ENCODE measurements around the gene HEXIM1.
"Not testable (repeated sequence)": the region's sequence is repeated elsewhere in the genome, so short reads cannot be mapped to it uniquely, and the experiment has no call there.

HEXIM1 gene

GRCh38 chr17:45120558-45120957 lies 27.7 kb upstream of the HEXIM1 start:
- H3K27ac ChIP-seq, result no peak overlapping the region
- TF ChIP-seq, protein P1, sequence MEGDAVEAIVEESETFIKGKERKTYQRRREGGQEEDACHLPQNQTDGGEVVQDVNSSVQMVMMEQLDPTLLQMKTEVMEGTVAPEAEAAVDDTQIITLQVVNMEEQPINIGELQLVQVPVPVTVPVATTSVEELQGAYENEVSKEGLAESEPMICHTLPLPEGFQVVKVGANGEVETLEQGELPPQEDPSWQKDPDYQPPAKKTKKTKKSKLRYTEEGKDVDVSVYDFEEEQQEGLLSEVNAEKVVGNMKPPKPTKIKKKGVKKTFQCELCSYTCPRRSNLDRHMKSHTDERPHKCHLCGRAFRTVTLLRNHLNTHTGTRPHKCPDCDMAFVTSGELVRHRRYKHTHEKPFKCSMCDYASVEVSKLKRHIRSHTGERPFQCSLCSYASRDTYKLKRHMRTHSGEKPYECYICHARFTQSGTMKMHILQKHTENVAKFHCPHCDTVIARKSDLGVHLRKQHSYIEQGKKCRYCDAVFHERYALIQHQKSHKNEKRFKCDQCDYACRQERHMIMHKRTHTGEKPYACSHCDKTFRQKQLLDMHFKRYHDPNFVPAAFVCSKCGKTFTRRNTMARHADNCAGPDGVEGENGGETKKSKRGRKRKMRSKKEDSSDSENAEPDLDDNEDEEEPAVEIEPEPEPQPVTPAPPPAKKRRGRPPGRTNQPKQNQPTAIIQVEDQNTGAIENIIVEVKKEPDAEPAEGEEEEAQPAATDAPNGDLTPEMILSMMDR (conservative IDR thresholded peaks at IDR 0.05), result no peak

GRCh38 chr17:45121055-45121454 lies 27.2 kb upstream of the HEXIM1 start:
- TF ChIP-seq, protein P1 (conservative IDR thresholded peaks at IDR 0.05), result no peak

GRCh38 chr17:45123076-45123770 lies 25.1 kb upstream of the HEXIM1 start:
- TF ChIP-seq, protein P1 (conservative IDR thresholded peaks at IDR 0.05), result no peak
- H3K27ac ChIP-seq, result no peak overlapping the region

More at GRCh38 chr17:45121055-45121454, 27.2 kb upstream of the HEXIM1 start:
- H3K27ac ChIP-seq, result no peak overlapping the region

- no peak overlapping the region for H3K27ac ChIP-seq
- TF ChIP-seq, protein P1 (conservative IDR thresholded peaks at IDR 0.05), result no peak
Measured at GRCh38 chr17:45123930-45124796, 24.1 kb upstream of the HEXIM1 start.

DNA sequence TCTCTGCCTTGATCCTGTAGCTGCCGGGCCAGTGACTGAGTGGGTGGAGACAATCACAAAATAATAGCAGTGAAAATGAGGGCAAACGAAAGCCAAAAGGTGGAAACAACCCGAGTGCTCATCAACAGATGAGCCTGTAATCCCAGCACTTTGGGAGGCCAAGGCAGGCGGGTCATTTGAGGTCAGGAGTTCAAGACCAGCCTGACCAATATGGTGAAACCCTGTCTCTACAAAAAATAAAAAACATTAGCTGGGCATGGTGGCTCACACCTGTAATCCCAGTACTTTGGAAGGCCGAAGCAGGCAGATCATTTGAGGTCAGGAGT lies 23.5 kb upstream of the HEXIM1 start:
- not testable (repeated sequence) for H3K27ac ChIP-seq

GRCh38 chr17:45125509-45125908 lies 22.8 kb upstream of the HEXIM1 start:
- TF ChIP-seq, protein P1 (conservative IDR thresholded peaks at IDR 0.05), result no peak
- no peak overlapping the region for H3K27ac ChIP-seq

GRCh38 chr17:45127207-45127547 lies 21.1 kb upstream of the HEXIM1 start:
- TF ChIP-seq, protein P1 (conservative IDR thresholded peaks at IDR 0.05), result no peak
- no peak overlapping the region for H3K27ac ChIP-seq
